Measurements from ENCODE around the gene VSIG2.

GRCh38 chr11:124739479-124740276 is 12.4 kb downstream of the VSIG2 start, which contains the start of gene NRGN:
- TF ChIP-seq CTCF (IDR thresholded peaks at IDR 0.05) (peak in 1 of 4 experiments; percentile 39), POLR2A (IDR thresholded peaks at IDR 0.05) (no peak), POLR2AphosphoS5 (IDR thresholded peaks at IDR 0.05) (no peak), EP300 (IDR thresholded peaks at IDR 0.05) (no peak)

Measured in gastroesophageal sphincter (tissue), 3 donors.